Lung microvascular endothelial cell (primary cell): Measurements from ENCODE around the gene DHX35. TPM values are rescaled to one million over a fixed set of nuclear protein-coding genes. Genes with fewer than 3 reads are reported as not detected.
"Not testable (repeated sequence)": the region's sequence is repeated elsewhere in the genome, so short reads cannot be mapped to it uniquely, and the experiment has no call there.

Experiments used
- DNase-seq, 2 donors: peaks; one replicate each; pipeline versions ENCODE4 v3.0.0 to v3.0.0-alpha.2; 2010; ENCODE audit warnings: low read depth in 2 of 2
- total RNA-seq: library from RNA; depleted of rRNA; stranded (reverse); fragments of >200 nt; gene quantifications from 2 replicates; pipeline ENCODE4 v1.2.1, GENCODE V29; 2014

Gene DHX35
- total RNA-seq, 1 donor from 2014 or later = 7.1 TPM

DNA sequence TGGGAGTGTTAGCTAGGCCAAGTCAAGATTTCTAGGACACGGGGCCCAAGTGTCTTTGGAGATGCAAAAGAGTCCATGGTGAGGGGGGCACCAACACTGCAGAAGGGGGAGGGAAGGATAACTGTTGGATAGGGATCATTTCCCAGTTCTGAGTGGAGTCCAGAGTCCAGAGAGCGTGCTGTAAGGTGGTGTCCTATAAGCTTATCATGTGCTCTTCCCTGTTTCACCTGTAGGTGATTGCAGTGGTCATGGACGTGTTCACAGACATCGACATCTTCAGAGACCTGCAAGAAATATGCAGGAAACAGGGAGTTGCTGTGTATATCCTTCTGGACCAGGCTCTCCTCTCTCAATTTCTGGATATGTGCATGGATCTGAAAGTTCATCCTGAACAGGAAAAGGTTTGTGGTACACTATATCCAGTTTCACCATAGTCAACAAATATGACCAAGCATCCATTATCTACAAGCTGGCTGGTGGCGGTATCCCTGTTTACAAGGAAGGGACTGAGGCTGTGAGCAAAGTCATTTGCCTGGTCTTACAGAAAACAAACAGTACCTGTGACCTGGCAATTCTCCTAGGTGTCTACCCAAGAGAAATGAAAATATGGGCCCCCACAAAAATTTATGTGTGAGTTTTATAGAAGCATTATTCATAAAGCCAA lies 20.3 kb upstream of the DHX35 start:
- no peak for DNase-seq

DNA sequence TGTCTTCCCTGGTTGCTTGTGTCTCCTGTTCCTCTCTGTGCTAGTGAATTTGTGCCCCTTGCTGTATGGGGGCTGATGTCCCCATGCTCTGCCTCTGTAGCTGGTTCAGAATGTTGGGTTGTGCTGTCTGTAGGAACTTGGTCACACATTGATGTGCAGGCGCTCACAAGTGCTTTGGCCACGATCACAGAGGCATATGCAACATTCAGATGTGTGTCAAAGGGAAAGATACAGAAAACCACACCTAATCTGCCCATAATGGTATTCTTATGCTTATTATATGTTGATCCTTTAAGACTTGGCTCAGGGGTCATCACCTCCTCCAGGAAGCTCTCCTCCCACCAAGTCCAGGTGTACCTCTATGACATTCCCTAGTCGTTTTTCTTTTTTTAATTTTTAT lies 17.1 kb upstream of the DHX35 start:
- DNase-seq = no peak

DNA sequence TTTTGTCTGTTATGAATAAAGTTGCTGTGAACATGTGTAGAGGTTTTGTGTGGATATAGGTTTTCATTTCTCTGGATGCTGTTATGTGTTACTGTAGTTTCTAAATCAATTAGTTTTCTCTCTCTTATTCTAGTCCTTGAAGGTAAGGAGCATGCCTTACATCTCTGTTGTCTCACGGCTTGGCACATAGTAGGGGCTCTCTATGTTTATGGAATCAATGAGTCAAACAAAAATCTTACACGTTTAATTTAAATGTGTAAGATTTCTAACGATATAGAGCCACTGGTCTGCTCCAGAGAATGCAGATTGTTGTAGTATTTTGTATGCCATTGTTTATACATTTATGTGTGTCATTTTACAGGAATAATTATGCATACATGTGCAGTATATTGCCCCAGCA lies 15.3 kb upstream of the DHX35 start:
- no peak for DNase-seq

DNA sequence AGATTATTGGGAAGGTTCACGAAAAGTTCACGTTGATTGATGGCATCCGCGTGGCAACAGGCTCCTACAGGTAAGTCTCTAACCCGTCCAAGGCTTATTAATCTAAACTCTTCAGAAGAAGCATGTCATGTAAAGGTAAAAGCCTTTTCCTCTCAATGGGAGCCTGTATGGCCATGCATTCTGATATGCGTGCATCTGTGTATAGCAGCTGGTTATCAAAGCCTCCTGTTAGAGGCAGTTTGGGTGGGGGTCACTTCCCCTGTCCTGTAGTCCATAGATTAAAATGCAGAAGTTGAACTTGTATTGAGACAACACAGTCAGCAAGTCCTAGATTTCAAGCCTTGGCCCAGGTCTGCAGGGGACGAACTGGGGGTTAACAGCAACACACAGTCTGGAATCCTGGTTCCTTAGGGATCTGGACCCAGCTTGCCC lies 14.2 kb upstream of the DHX35 start:
- DNase-seq = no peak

DNA sequence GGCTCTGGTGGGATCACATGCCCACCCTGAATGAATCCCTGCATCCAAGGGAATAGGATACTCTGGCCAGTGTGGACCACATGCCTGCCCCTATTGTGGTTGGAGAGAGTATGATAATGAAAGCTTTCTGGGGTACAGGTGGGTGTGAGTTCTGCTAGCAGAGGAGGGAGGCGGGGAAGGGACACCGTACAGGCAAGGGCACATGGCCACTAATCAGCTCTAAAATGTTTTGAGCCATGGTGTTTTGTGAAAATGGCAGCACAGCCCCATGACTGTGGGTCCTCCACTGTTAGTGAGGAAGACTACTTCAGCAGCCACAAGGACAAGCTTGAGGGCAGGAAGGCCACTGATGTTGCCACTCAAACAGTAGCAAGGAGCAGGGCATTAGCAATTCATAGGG lies 11.9 kb upstream of the DHX35 start:
- DNase-seq = no peak

DNA sequence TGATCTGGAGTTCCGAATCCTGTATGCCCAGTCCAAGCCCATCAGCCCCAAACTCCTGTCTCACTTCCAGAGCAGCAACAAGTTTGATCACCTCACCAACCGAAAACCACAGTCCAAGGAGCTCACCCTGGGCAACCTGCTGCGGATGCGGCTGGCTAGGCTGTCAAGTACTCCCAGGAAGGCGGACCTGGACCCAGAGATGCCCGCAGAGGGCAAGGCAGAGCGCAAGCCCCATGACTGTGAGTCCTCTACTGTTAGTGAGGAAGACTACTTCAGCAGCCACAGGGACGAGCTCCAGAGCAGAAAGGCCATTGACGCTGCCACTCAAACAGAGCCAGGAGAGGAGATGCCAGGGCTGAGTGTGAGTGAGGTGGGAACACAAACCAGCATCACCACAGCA lies 10.5 kb upstream of the DHX35 start:
- no peak for DNase-seq

DNA sequence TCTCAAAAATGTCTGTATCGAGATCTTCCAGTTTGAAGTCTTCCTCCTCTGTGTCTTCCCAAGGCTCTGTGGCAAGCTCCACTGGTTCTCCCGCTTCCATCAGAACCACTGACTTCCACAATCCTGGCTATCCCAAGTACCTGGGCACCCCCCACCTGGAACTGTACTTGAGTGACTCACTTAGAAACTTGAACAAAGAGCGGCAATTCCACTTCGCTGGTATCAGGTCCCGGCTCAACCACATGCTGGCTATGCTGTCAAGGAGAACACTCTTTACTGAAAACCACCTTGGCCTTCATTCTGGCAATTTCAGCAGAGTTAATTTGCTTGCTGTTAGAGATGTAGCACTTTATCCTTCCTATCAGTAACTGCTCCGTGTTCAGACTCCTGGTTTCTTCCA lies 10.0 kb upstream of the DHX35 start:
- DNase-seq = no peak

DNA sequence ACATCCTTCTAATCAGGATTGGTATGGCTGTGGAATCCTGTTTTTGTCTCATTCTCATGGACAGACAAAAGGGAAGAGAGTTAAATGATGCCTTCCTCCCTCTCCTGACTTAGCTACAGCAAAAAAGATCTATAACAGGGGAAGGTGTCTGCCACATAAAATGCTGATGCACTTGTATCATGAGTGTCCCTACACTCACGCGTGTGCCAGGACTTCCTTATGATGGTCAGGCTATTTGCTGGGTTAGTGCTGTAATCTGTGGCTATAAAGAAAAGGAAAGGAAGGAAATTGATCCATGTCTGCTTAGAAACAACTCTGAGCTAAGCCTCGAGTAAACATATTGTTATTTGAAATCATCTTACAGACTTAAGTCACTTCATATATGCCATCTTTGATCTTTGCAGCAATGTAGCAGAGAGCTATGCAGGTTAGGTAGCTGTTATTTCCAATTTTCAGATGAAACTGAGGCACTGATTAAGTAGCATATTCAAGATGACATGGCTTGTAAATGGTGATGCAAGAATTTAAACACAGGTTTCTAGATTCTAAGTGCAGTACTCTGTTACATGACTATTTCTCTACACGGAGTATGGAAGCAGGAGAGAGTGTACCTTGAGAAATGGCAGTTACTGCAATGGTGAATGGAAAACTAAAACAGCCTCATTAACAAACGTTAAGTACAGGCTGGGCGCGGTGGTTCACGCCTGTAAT lies 8.4 kb upstream of the DHX35 start:
- no peak for DNase-seq

DNA sequence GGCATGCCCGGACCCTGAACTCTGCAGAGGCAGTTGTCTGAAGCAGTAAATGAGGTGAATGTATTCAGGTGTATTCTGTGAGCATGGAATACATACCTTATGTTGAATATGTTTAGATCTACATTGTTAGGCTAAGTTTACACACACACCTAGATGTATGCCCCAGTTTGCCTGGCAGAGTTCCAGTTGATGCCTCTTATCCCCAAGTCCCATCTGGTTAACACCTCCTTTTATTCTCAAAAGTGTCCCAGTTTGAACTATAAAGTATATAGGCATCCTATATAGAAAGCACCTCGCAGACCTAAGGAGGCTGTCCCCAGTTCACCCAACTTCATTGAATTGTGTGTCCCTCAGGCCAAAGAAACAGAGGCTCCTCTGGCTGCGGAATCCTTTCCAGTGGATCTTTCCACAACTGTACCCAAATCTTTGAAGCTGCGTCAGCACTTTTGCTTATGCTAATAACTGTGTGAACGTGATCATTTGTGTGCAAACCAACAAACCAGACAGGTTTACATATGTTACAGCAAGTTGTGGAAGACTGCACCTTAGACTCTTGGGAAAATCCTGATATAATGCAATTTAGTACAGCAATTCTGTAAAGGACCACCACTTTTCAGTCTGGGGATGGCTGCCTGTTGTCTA lies 4.8 kb upstream of the DHX35 start:
- no peak for DNase-seq

DNA sequence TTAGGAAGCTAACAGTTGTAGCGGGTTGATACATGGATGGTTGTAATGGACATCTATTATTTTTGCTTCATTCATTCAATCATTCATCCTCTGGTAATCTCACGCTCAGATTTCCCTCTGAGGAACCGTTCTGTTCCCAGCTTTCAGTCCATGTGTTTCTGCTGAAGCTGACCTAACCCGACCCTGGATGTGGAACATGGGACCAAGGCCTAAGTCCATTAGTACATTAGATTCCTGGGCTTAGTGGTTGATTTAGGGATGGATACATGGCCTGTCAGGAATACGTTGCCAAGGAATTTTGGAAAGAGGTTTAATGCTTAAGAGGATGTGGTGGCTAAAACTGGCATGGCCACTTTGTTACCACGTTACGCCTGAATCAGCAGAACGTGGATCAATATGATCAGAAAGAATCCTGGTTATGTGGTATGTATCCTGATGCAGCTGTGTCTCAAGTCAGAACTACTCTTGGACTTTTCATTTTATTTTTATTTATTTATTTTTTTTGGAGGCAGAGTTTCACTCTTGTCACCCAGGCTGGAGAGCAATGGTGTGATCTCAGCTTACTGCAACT lies 4.1 kb upstream of the DHX35 start:
- no peak for DNase-seq

DNA sequence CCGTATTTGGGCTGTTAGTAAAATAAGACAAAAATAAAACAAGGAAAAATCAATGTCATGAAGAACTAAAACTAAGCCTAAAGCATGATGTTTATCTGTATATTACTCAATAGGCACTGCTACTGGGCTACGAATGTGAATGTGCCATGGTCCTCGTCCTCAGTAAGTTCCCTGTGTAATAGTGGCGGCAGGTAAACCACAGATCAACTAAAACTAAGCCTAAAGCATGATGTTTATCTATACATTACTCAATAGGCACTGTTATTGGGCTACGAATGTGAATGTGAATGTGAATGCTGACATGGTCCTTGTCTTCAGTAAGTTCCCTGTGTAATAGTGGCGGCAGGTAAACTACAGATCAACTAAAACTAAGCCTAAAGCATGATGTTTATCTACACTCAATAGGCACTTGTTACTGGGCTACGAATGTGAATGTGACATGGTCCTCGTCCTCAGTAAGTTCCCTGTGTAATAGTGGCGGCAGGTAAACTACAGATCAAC lies 1.9 kb upstream of the DHX35 start:
- DNase-seq = not testable (repeated sequence)

DNA sequence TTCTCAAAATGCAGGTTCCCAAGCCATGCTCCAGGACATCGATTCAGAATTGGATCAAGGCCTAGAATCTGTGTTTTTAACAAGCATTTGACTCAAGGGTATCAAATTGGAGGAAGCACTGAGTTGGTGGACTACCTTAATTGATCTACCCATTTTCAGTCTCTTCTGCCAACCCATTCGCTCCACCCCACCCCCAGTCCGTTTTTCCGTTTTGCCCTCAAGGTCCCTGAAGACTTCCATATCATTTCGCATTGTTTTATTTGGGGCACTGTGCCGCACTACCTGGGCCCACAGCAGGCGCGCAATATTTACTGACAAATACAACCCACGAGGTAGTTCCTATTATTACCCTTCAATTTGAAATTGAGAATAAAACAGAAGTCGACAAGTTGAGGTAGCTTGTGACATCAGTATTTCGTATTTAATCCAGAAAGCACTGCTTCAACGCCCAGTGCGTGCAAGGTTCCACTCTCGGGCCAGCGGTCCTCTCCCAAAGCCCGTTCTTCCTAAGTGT lies 557 bp upstream of the DHX35 start:
- DNase-seq = peak in 1 of 2 donors; percentile 6

DNA sequence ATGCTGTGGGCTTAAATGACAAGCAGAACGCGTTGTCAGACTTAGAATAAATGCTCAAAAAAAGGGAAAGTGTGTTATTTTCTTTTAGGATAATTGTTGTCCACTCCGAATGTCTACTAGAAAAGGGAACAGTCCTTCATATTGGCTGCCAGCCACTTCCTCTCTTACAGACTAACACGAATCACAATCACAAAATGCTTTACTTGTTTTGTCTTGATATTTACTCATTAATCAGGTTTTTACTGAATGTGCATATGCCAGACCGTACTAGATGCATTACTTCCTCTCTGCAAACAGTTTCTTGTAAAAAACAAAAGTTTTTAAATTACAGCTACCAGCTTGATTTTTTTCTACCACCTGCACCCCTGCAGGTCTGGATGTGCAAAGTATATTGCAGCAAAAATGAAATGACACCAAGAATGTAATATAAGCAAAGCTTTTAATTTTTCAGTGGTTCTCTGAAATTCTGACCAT lies 821 bp downstream of the DHX35 start:
- DNase-seq = no peak

DNA sequence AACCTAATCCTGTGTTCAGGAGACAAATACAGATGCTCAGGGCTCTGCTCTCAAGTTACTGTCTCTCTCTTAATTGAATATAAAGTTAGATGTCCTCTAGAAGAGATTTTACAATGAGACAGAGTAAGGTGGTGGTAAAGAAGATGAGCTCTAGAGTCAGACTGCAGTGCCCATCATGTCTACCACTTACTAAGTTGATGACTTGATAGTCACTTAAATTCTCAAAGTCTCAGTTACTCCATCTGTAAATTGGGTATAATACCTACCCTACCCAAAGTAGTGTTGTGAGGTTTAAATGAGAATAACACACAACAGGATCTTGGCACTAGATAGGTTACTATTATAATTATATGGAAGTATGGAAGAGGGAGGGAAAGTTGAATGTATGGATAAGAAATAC lies 1.6 kb downstream of the DHX35 start:
- no peak for DNase-seq

DNA sequence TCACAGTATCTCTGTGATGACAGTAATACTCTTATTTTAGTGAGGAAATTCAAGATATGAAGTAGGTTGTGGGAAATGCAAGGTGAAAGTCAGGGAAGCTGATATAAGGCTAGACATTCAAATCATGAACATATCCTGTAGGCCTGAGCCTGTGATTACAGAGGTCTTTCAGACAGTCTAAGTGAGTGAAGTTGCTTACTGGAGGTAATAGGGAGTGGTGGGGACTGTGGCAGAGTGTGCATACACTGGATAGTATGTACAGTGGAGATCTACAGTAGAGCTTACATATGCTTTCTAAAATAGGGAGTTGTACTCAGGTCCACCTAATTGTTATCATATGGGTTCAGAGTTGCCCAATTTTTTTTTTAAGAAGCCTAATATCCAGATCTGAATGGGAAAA lies 3.1 kb downstream of the DHX35 start:
- no peak for DNase-seq

DNA sequence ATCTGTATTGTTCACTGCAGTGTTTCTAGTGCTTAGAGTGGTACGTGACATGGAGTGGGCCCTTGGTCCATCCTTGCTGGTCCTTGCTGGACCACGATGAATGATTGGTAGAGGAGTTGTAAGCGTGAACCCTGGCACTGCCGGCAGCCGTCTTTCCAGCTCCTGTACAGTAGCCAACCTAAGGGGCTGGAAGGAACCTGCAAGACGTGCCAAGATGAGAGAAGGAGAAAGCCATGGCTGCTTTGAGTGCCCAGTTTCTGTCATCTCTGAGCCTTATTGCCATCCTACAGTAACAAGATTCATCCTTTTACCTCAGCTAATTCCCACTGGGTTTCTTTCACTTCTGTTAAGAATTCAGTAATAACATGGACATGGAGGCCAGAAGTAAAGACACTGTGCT lies 5.9 kb downstream of the DHX35 start:
- no peak for DNase-seq

DNA sequence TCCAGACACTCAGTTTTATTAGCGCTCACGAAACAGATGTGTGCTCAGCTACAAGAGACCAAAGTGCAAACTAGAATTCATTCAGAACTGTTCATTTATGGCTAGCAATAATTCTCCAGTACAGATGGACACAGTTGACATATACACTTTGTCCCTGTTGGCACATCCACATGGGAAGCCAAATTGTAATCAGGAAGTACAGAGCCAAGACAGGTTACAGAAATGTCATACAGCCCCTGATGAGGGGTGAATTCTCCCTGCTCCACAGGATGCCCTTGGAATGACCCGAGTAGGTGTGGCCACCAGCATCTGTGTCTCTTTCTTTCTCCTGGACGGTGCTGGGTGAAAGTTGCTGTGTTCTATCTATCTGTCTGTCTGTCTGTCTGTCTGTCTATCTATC lies 7.6 kb downstream of the DHX35 start:
- peak; percentile 36 to 69 for DNase-seq

DNA sequence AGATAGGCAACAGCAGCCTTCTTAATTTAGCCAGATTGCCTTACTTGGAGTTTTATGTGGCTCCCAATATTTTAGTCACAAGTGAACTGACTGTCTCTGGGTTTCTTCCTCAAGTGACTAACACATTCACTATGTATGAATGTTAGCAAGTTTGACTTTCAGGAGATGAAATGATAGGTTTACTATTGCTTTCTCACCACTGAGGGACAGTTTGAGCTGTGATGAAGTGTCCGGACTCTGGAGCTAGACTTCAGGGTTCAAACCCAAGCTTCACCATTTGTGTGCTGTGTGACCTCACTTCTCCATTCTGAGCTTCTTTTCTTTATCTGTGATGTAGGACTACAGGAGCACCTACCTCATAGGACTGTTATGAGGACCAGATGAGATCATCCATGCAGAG lies 8.2 kb downstream of the DHX35 start:
- peak in 1 of 2 donors; percentile 37 for DNase-seq

DNA sequence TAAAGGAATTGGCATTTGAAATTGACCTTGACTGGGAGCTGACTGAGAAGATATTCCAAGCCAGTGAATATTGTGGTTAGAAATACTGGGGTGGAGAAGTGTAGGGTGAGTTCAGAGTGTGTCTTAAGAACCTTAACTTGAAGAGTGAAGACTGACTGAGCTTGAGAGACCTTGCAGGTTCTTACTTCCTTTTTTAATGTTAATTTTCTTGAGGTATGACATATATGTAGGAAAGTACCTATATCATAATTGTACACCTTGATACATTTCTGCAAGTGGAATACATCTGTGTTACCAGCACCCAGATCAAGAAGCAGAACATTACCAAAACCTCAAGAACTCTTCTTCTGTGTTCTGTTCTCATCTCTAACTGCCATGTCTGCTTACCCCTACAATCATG lies 11.0 kb downstream of the DHX35 start:
- DNase-seq = no peak

DNA sequence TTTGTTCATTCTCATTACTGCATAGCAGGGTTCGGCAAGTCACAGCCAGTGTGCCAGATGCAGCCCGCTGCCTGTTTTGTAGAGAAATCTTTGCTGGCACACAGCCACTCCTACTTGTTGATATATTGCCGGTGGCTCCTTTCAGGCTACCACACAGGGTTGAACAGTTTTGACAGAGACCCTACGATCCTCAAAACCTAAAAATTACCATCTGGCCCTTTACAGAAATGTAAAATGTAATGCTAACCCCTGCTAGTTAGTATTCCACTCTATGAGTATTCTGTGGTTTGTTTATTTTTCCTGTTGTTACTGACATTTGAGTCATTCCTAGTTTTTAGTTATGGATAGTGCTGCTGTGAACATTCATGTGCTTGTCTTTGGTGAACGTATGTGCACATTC lies 11.5 kb downstream of the DHX35 start:
- peak; percentile 28 to 58 for DNase-seq

DNA sequence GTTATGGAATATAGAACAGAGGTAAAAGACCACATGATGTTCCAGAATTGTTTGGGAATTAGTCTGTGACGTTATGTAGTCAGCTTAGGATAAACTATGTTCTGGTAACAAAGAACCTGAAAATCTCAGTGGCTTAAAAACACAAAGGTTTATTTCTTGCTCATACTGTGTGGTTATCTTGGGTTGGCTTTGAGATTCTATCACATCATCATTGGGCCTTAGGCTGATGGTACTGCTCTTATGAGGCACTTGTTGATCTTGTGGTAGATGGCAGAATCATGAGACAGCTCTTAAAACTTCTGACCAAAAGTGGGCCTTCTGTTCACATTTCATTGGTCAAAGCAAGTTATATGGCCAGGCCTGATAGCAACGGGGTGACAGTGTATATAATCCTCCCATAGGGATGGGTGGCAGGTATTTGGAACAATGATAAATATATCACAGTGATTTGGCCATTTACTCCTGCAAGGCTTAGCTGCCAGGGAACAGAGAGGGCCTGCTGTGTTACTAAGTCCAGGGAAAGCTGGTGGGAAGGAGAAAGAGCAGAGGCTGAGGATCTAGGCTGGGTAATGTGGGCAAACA lies 13.5 kb downstream of the DHX35 start:
- DNase-seq = no peak

DNA sequence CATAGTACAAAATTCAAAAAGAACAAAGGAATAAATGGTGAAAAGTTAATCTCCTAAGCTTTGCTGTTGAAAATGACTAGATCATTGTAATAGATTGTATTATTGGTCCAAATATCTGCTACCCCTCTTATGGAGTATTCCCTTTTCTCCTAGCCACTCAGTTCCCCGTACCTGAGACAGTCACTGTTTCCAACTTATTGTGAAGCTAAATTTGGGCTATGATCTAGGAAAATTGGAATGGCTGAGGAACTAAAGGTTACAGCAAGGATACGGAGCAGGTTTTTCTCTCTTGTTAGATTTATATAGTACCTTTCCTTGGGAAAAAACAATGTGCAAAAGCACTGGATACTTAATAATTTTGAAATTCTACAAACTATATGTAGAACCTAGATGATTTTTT lies 17.3 kb downstream of the DHX35 start:
- no peak for DNase-seq
